T47D (cell line): ENCODE measurements around the gene RANBP3.

Experiments used
- DNase-seq, 2 experiments: peaks; one replicate each; pipeline versions ENCODE4 v3.0.0 to v3.0.0-alpha.2; 2011 to 2012; ENCODE audit warnings: low read depth in 1 of 2, low spot score in 1 of 2
- JUND ChIP-seq: IDR thresholded peaks from 2 replicates; pipeline ENCODE4 v1.6.1; 2012; ENCODE audit warnings: low read depth
- in situ Hi-C: cut with HindIII; loops from 2 replicates; pipeline ENCODE4 v1.10.0; 2016; ENCODE audit warnings: low sequenced_read_pairs, low pct_unique_long_range_greater_than_20kb

Gene RANBP3

DNA sequence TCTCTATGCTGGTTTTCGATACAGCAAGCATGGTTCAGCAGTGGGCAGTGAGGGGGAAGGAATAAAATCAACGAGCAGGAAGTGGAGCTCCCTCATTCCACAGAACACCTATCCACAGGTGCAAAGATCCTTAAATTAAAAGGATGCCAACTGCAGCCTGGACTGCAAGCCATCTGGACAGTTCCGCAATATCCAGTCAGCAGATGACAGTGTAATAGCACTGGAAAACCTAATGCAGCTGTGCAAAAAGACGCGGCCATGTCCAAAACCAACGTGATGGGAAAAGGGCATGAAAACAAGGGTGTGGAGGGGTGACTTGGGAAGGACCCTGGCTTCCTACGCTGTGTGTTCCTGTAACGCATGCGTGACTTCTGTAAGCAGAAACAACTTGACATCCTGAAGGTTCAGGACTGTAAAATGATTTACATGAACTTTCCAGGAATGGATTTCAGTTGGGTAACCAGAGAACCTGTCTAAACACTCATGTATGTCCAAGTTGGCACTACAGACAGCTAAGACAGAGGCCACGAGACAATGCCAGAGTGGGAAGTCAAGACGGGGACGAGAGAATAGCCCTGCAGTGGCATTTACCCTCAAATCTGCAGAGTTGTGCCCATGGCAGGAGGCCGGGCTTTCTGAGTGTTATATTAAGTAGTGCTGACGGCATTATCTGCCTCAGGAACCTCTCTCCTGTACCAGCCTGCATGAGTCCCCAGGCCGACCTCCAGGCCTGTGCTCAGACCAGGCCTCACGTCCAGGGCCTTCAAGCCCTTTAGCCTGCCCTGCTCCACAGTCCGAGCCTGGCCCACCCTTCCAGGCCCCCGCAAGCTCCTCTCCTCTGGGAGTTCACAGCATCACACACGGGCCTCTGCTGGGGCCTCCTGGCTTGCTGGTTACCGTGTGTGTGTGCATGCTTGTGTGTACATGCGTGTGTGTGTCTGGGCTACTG, 37.4 kb downstream of the RANBP3 start:
- in situ Hi-C loops: no loop called here
- TF ChIP-seq JUND: no peak
- no peak for DNase-seq

DNA sequence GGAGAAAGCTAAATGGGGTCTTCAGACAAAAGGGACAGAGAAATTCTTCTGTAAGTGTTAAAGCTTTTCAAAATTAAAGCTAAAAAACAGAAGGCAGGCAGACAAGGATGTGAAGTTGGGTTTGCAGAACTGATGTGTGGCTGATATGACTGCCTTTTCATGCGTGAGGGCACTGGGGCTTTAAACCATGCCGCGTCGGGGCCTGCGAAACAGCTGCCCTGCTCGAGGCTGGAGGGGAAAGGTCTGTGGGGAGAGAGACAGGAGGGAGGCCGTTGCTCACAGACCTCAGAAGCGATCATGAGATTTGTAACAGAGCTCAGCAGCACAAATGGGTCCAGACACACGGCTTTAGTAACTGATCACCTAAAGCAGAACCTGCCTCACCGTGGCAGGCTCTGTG, 40.4 kb downstream of the RANBP3 start:
- in situ Hi-C loops: no loop called here
- no peak for DNase-seq
- TF ChIP-seq JUND: no peak

- no peak for DNase-seq
- in situ Hi-C loops: no loop called here
- no peak for TF ChIP-seq JUND
Observed at GRCh38 chr19:5936292-5936592, 41.7 kb downstream of the RANBP3 start.

GRCh38 chr19:5935473-5936291, 42.3 kb downstream of the RANBP3 start:
- no peak for DNase-seq
- in situ Hi-C loops: no loop called here
- TF ChIP-seq JUND: no peak

- in situ Hi-C loops: no loop called here
- DNase-seq: no peak
Observed at GRCh38 chr19:5934774-5935472, 43.0 kb downstream of the RANBP3 start.

DNA sequence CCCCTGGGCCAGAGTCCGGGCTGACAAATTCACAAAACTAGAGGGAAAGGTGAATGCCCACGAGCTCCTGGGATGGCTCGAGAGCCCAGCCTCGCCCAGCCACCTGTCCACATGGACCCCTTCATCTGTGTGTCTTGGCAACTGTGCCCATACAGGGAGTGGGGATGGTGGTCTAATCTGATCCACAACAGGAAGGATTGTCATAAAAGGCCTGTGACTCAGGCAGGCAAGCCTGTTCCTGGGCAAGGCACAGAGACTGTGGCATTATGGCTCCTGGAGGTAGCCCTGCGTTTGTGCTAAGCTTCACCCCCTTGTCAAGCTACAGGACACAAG, 43.9 kb downstream of the RANBP3 start:
- in situ Hi-C loops: no loop called here
- no peak for DNase-seq
- no peak for TF ChIP-seq JUND

More at GRCh38 chr19:5934774-5935472, 43.0 kb downstream of the RANBP3 start:
- TF ChIP-seq JUND: no peak

DNA sequence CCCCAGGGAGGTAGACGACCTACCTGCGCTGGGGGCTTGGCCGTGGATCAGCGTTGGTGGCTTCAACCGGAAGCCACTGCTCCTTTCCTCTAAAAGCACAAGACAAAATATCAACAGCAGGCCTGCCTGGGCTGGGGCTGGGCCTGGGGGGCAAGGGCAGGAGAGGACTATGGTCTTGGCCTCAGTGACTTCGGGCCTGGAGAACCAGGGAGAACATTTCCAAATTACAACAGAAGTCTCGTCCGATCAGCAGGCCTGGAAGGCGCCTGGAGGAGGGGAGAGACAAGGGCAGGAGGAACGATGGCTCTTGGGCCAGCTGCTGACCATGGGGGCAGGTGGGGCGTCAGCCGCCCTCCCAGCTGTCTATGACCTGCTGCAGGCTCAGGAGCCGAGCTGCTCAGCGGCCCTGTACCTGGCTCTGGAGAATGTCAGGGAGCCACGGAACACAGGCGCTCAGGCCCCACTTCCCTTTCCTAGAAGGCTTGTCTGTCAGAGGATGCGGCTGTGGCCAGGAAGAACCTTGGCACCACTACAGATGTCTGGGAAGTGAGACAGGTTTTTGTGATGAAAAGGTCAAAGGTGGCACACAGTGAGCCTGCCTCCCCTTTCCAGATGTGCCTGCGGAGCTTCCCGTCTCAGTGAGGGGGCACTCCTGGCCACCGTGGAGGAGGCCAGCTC, 44.4 kb downstream of the RANBP3 start:
- in situ Hi-C loops: no loop called here
- no peak for DNase-seq
- no peak for TF ChIP-seq JUND

DNA sequence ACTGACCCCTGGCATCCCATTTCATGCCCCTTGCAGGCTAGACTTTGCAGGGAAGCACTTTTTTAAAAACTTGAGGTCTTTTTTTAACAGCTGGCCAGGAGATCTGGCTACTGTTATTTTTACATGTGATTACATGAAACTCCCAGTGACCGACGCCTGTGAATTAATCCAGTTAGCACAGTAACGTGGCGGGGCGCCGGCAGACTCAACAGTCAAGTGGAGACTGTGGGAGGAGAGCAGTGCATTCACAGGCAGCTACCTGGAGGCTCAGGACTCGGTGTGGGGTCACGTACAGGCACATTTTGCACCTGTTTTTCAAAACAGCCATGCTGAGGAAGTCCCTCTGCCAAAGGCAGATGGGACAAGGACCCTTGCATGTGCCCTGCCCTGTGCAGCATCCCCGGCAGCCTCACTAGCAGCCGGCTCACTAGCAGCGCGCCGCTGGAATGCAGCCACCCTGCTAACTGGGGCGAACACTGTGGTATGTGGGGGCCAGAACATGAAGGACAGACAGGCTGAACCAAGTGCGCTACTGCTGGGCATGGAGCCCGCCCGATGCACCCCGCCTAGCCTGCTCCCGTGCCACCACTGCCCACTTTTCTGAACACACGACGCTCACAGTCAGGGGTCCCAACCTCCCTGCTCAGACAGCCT, 45.2 kb downstream of the RANBP3 start:
- in situ Hi-C loops: no loop called here
- DNase-seq: no peak
- no peak for TF ChIP-seq JUND

- TF ChIP-seq JUND: no peak
- in situ Hi-C loops: no loop called here
- DNase-seq: no peak
Observed at GRCh38 chr19:5932146-5932545, 45.8 kb downstream of the RANBP3 start.

GRCh38 chr19:5931251-5931650, 46.7 kb downstream of the RANBP3 start:
- in situ Hi-C loops: no loop called here
- no peak for DNase-seq
- no peak for TF ChIP-seq JUND

DNA sequence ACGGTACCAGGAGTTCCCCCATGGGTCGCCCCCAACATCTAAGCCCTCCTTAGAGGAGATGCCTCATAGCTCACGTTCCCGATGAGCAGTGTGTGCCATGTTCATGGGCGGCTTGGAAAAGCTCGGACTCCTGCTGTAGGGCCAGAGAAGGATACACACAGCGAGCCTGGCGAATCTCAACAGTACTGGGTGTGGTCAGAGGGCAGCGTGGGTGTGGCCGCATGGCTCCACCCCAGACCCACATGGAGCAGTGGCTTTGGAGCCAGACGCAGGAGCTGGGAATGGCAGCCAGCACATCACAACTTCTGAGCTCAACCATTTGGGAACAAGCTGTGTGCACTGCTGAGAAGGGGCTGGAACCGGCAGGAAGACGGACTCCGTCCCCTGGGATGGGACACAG, 48.3 kb downstream of the RANBP3 start:
- no peak for TF ChIP-seq JUND
- no peak for DNase-seq
- in situ Hi-C loops: no loop called here

GRCh38 chr19:5929179-5929578, 48.8 kb downstream of the RANBP3 start:
- no peak for TF ChIP-seq JUND
- DNase-seq: no peak
- in situ Hi-C loops: no loop called here
